Measurements from ENCODE around the gene ERFE. TPM values are rescaled to one million over a fixed set of nuclear protein-coding genes. Genes with fewer than 3 reads are reported as not detected.

ERFE gene
- polyA plus RNA-seq, 1 donor from 2014 or later: not detected

GRCh38 chr2:238131761-238132462, 26.9 kb upstream of the ERFE start:
- Histone ChIP-seq H3K36me3 (ENCODE audit: insufficient read depth, low read length) (no peaks in the 10 kb centered on the region), H3K4me3 (ENCODE audit: low read length) (no peak overlapping the region), H3K4me2 (ENCODE audit: low read length) (no peak overlapping the region), H3K27me3 (ENCODE audit: insufficient read depth, low read depth, low read length) (no peaks in the 10 kb centered on the region), H3K9me3 (ENCODE audit: low read length) (no peaks in the 10 kb centered on the region), H3K9ac (ENCODE audit: low read length) (no peak overlapping the region), H3K27ac (ENCODE audit: low read length) (no peak overlapping the region), H2AFZ (ENCODE audit: low read depth, low read length) (no peak overlapping the region), H3K9me2 (ENCODE audit: insufficient read depth, low read length) (no peaks in the 10 kb centered on the region), H3K79me2 (replicated peaks; ENCODE audit: insufficient read depth, low read length) (no peaks in the 10 kb centered on the region), H3F3A (ENCODE audit: insufficient read depth, low read length, poor library complexity, severe bottlenecking) (no peaks in the 10 kb centered on the region), H4K20me1 (ENCODE audit: insufficient read depth) (no peaks in the 10 kb centered on the region)
- TF ChIP-seq SMC3 (conservative IDR thresholded peaks at IDR 0.05; ENCODE audit: poor library complexity) (no peak), REST (IDR thresholded peaks at IDR 0.05; ENCODE audit: borderline replicate concordance) (no peak), CTCF (IDR thresholded peaks at IDR 0.05; ENCODE audit: poor library complexity, severe bottlenecking) (no peak), MXI1 (conservative IDR thresholded peaks at IDR 0.05; ENCODE audit: poor library complexity, severe bottlenecking) (no peak), EP300 (conservative IDR thresholded peaks at IDR 0.05; ENCODE audit: poor library complexity, severe bottlenecking) (no peak), TAF1 (IDR thresholded peaks at IDR 0.05; ENCODE audit: low read depth) (no peak), POLR2AphosphoS5 (IDR thresholded peaks at IDR 0.05) (no peak), RAD21 (conservative IDR thresholded peaks at IDR 0.05) (no peak)

GRCh38 chr2:238132463-238133450, 26.0 kb upstream of the ERFE start:
- Histone ChIP-seq H3K27me3 (ENCODE audit: insufficient read depth, low read depth, low read length) (no peaks in the 10 kb centered on the region), H3F3A (ENCODE audit: insufficient read depth, low read length, poor library complexity, severe bottlenecking) (no peaks in the 10 kb centered on the region), H3K4me2 (ENCODE audit: low read length) (no peak overlapping the region), H3K9me2 (ENCODE audit: insufficient read depth, low read length) (no peaks in the 10 kb centered on the region), H3K4me3 (ENCODE audit: low read length) (no peak overlapping the region), H3K36me3 (ENCODE audit: insufficient read depth, low read length) (no peaks in the 10 kb centered on the region), H3K9ac (ENCODE audit: low read length) (no peak overlapping the region), H3K79me2 (replicated peaks; ENCODE audit: insufficient read depth, low read length) (no peaks in the 10 kb centered on the region), H4K20me1 (ENCODE audit: insufficient read depth) (no peaks in the 10 kb centered on the region), H3K27ac (ENCODE audit: low read length) (no peak overlapping the region), H3K9me3 (ENCODE audit: low read length) (no peaks in the 10 kb centered on the region), H2AFZ (ENCODE audit: low read depth, low read length) (no peak overlapping the region)
- no peak for TF ChIP-seq REST (IDR thresholded peaks at IDR 0.05; ENCODE audit: borderline replicate concordance)
- TF ChIP-seq POLR2AphosphoS5 (IDR thresholded peaks at IDR 0.05): no peak
- no peak for TF ChIP-seq RAD21 (conservative IDR thresholded peaks at IDR 0.05)
- TF ChIP-seq EZH2 (IDR thresholded peaks at IDR 0.05; ENCODE audit: borderline replicate concordance, insufficient read depth, low read length, poor library complexity, severe bottlenecking): no peak
- TF ChIP-seq SMC3 (conservative IDR thresholded peaks at IDR 0.05; ENCODE audit: poor library complexity): no peak
- TF ChIP-seq EP300 (conservative IDR thresholded peaks at IDR 0.05; ENCODE audit: poor library complexity, severe bottlenecking): no peak
- no peak for TF ChIP-seq MXI1 (conservative IDR thresholded peaks at IDR 0.05; ENCODE audit: poor library complexity, severe bottlenecking)
- no peak for TF ChIP-seq CTCF (IDR thresholded peaks at IDR 0.05; ENCODE audit: poor library complexity, severe bottlenecking)
- TF ChIP-seq TAF1 (IDR thresholded peaks at IDR 0.05; ENCODE audit: low read depth): no peak

Measured in neural cell (in vitro differentiated cells).